ENCODE measurements around the gene MSX2. TPM values are rescaled to one million over a fixed set of nuclear protein-coding genes. Genes with fewer than 3 reads are reported as not detected.

Gene MSX2
- 0.17 and 0.62 TPM in 2 replicates for total RNA-seq (2014; rRNA removed; shearing (Covaris generic))
- 0.37 and 0.47 TPM in 2 replicates for polyA plus RNA-seq (2016; fragmentation: Nextera tagmentation; extraction: Ambion mirVana)
- long read RNA-seq: 0 reads

DNA sequence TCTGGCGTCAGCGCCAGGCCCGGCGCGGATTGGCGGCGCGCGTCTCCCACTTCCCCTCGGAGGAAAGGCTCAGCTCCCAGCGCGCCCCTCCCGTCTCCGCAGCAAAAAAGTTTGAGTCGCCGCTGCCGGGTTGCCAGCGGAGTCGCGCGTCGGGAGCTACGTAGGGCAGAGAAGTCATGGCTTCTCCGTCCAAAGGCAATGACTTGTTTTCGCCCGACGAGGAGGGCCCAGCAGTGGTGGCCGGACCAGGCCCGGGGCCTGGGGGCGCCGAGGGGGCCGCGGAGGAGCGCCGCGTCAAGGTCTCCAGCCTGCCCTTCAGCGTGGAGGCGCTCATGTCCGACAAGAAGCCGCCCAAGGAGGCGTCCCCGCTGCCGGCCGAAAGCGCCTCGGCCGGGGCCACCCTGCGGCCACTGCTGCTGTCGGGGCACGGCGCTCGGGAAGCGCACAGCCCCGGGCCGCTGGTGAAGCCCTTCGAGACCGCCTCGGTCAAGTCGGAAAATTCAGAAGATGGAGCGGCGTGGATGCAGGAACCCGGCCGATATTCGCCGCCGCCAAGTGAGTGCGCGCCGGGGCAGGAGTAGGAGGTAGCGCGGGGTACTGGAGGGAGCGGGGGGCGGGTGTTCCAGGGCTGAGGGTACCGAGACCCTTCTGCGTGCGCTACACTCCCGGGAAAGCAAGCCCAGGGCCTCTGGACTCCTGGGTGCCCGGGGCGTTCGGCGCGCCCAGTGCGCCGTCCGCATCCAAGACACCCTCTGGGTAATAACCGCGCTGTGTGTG lies at the start of gene MSX2:
MSX2 (plus strand) TSS at position 99 of the 777 bp plus-strand sequence; CDS start at position 177, 78 bp downstream.
- H3K4me1 Mint-ChIP-seq: peaks cover 66% of the 10 kb centered on the region
- Histone ChIP-seq H4K20me1 (replicated peaks; ENCODE audit: insufficient read depth) (peaks cover 47% of the 10 kb centered on the region), H3F3A (replicated peaks; ENCODE audit: low read depth) (peaks cover 39% of the 10 kb centered on the region), H2AFZ (peak within 1 kb of the TSS; percentile 90), H3K4me1 (ENCODE audit: insufficient read depth) (peaks cover 66% of the 10 kb centered on the region), H3K4me3 (peak within 1 kb of the TSS; percentile 81), H3K27me3 (ENCODE audit: insufficient read depth) (peaks cover 98% of the 10 kb centered on the region), H3K9me2 (ENCODE audit: insufficient read depth) (no peaks in the 10 kb centered on the region), H3K79me2 (replicated peaks; ENCODE audit: insufficient read depth) (no peaks in the 10 kb centered on the region), H3K27ac (ENCODE audit: low read depth) (no peak within 1 kb of the TSS), H3K36me3 (ENCODE audit: insufficient read depth) (no peaks in the 10 kb centered on the region), H3K4me2 (peak within 1 kb of the TSS; percentile 84)
- no peaks in the 10 kb centered on the region for H3K36me3 Mint-ChIP-seq (ENCODE audit: low read depth)
- H3K27me3 Mint-ChIP-seq (ENCODE audit: insufficient read depth, low read depth, poor library complexity): peaks cover 96% of the 10 kb centered on the region
- peak within 1 kb of the TSS; percentile 74 for H3K4me3 Mint-ChIP-seq
- ATAC-seq: peak; percentile 68
- no peak within 1 kb of the TSS for H3K27ac Mint-ChIP-seq
- peak; percentile 95 for DNase-seq (ENCODE audit: low spot score)
- peak; percentile 60; the same call in 1 of the 2 replicates for TF ChIP-seq CREB1 (CRISPR knock-in tag; IDR thresholded peaks at IDR 0.05; ENCODE audit: low read depth)
- TF ChIP-seq, protein P1, sequence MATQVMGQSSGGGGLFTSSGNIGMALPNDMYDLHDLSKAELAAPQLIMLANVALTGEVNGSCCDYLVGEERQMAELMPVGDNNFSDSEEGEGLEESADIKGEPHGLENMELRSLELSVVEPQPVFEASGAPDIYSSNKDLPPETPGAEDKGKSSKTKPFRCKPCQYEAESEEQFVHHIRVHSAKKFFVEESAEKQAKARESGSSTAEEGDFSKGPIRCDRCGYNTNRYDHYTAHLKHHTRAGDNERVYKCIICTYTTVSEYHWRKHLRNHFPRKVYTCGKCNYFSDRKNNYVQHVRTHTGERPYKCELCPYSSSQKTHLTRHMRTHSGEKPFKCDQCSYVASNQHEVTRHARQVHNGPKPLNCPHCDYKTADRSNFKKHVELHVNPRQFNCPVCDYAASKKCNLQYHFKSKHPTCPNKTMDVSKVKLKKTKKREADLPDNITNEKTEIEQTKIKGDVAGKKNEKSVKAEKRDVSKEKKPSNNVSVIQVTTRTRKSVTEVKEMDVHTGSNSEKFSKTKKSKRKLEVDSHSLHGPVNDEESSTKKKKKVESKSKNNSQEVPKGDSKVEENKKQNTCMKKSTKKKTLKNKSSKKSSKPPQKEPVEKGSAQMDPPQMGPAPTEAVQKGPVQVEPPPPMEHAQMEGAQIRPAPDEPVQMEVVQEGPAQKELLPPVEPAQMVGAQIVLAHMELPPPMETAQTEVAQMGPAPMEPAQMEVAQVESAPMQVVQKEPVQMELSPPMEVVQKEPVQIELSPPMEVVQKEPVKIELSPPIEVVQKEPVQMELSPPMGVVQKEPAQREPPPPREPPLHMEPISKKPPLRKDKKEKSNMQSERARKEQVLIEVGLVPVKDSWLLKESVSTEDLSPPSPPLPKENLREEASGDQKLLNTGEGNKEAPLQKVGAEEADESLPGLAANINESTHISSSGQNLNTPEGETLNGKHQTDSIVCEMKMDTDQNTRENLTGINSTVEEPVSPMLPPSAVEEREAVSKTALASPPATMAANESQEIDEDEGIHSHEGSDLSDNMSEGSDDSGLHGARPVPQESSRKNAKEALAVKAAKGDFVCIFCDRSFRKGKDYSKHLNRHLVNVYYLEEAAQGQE (IDR thresholded peaks at IDR 0.05; ENCODE audit: unreplicated experiment): no peak
- TF ChIP-seq, protein P2, sequence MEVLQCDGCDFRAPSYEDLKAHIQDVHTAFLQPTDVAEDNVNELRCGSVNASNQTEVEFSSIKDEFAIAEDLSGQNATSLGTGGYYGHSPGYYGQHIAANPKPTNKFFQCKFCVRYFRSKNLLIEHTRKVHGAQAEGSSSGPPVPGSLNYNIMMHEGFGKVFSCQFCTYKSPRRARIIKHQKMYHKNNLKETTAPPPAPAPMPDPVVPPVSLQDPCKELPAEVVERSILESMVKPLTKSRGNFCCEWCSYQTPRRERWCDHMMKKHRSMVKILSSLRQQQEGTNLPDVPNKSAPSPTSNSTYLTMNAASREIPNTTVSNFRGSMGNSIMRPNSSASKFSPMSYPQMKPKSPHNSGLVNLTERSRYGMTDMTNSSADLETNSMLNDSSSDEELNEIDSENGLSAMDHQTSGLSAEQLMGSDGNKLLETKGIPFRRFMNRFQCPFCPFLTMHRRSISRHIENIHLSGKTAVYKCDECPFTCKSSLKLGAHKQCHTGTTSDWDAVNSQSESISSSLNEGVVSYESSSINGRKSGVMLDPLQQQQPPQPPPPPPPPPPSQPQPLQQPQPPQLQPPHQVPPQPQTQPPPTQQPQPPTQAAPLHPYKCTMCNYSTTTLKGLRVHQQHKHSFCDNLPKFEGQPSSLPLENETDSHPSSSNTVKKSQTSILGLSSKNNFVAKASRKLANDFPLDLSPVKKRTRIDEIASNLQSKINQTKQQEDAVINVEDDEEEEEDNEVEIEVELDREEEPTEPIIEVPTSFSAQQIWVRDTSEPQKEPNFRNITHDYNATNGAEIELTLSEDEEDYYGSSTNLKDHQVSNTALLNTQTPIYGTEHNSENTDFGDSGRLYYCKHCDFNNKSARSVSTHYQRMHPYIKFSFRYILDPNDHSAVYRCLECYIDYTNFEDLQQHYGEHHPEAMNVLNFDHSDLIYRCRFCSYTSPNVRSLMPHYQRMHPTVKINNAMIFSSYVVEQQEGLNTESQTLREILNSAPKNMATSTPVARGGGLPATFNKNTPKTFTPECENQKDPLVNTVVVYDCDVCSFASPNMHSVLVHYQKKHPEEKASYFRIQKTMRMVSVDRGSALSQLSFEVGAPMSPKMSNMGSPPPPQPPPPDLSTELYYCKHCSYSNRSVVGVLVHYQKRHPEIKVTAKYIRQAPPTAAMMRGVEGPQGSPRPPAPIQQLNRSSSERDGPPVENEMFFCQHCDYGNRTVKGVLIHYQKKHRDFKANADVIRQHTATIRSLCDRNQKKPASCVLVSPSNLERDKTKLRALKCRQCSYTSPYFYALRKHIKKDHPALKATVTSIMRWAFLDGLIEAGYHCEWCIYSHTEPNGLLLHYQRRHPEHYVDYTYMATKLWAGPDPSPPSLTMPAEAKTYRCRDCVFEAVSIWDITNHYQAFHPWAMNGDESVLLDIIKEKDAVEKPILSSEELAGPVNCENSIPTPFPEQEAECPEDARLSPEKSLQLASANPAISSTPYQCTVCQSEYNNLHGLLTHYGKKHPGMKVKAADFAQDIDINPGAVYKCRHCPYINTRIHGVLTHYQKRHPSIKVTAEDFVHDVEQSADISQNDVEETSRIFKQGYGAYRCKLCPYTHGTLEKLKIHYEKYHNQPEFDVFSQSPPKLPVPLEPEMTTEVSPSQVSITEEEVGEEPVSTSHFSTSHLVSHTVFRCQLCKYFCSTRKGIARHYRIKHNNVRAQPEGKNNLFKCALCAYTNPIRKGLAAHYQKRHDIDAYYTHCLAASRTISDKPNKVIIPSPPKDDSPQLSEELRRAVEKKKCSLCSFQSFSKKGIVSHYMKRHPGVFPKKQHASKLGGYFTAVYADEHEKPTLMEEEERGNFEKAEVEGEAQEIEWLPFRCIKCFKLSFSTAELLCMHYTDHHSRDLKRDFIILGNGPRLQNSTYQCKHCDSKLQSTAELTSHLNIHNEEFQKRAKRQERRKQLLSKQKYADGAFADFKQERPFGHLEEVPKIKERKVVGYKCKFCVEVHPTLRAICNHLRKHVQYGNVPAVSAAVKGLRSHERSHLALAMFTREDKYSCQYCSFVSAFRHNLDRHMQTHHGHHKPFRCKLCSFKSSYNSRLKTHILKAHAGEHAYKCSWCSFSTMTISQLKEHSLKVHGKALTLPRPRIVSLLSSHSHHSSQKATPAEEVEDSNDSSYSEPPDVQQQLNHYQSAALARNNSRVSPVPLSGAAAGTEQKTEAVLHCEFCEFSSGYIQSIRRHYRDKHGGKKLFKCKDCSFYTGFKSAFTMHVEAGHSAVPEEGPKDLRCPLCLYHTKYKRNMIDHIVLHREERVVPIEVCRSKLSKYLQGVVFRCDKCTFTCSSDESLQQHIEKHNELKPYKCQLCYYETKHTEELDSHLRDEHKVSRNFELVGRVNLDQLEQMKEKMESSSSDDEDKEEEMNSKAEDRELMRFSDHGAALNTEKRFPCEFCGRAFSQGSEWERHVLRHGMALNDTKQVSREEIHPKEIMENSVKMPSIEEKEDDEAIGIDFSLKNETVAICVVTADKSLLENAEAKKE (CRISPR knock-in tag; IDR thresholded peaks at IDR 0.05): no peak
- TF ChIP-seq EZH2 (IDR thresholded peaks at IDR 0.05; ENCODE audit: low read depth, unreplicated experiment): peak; percentile 86
- peak; percentile 94 for TF ChIP-seq EZH2phosphoT487 (IDR thresholded peaks at IDR 0.05; ENCODE audit: unreplicated experiment)
- H3K9me3 Mint-ChIP-seq: no peaks in the 10 kb centered on the region; the same call in 2 of the 3 replicates
